Adrenal gland (tissue), 12 donors: Measurements from ENCODE around the gene AGPAT3. TPM values are rescaled to one million over a fixed set of nuclear protein-coding genes. Genes with fewer than 3 reads are reported as not detected.

Experiments
- DNase-seq, 7 donors: peaks; one replicate each; pipeline ENCODE4 v3.0.0-alpha.2; 2019 to 2020
- H3K27ac ChIP-seq, 5 donors: fragments of 200-600 bp; sonication (generic) in 4 of 5; 1 replicate in 3 of 5; 2 replicates in 2 of 5; pipeline versions ENCODE4 v1.5.1 to v1.8.0; 2016 to 2020; ENCODE audit warnings: mild to moderate bottlenecking in 1 of 5
- H3K27me3 ChIP-seq: fragments of 200-600 bp; 2 replicates; pipeline ENCODE4 v1.8.0; 2021
- H3K36me3 ChIP-seq, 2 donors: fragments of 200-600 bp; replicated peaks in 1 of 2; 1 replicate in 1 of 2; 2 replicates in 1 of 2; pipeline versions ENCODE4 v1.5.1 to v1.8.0; 2018 to 2022
- H3K4me1 ChIP-seq, 2 donors: fragments of 200-600 bp; replicated peaks in 1 of 2; 1 replicate in 1 of 2; 2 replicates in 1 of 2; pipeline versions ENCODE4 v1.5.1 to v1.8.0; 2018 to 2021
- H3K4me3 ChIP-seq, 4 donors: fragments of 200-600 bp; sonication (generic) in 3 of 4; one replicate each; pipeline ENCODE4 v1.5.1; 2016 to 2018
- H3K9me3 ChIP-seq, 3 donors: fragments of 200-600 bp; sonication (generic) in 1 of 3; replicated peaks in 1 of 3; 1 replicate in 2 of 3; 2 replicates in 1 of 3; pipeline versions ENCODE4 v1.5.1 to v1.8.0; 2016 to 2021
- CTCF ChIP-seq, 6 experiments: fragments of 450-650 bp in 4 of 6; fragments of 200-600 bp in 2 of 6; sonication (generic) in 1 of 6; IDR thresholded peaks; 1 replicate in 5 of 6; 2 replicates in 1 of 6; pipeline versions ENCODE4 v1.5.1 to v1.8.0; 2016 to 2021; ENCODE audit warnings: antibody characterized with exemption in 6 of 6, mild to moderate bottlenecking in 2 of 6, moderate library complexity in 1 of 6
- POLR2A ChIP-seq, 2 donors: fragments of 450-650 bp; IDR thresholded peaks; one replicate each; pipeline ENCODE4 v1.6.1; 2017; ENCODE audit warnings: antibody characterized with exemption in 2 of 2, mild to moderate bottlenecking in 2 of 2, moderate library complexity in 1 of 2
- WGBS, 4 donors: extraction: QIAGEN DNeasy Blood & Tissue Kit in 2 of 4; methylation state at CpG; one replicate each; pipeline versions ENCODE4 v1.1.5 to v1.1.7; 2013 to 2017; 5-methylcytosine and 5-hydroxymethylcytosine counted together
- intact Hi-C, 2 donors: fragments of 100-400 bp; cut with DNase I; formaldehyde crosslinking; loops; one replicate each; pipeline versions ENCODE4 v1.14.1 to v1.15.0; 2022 to 2023
- polyA plus RNA-seq, 3 donors: library from polyadenylated mRNA; stranded (reverse); fragments of 200-250 nt in 2 of 3; fragments of 350-450 nt in 1 of 3; fragmentation: Illumina TruSeq in 1 of 3; extraction: RNeasy Lipid Tissue Mini Kit (QIAGEN cat#74804) in 1 of 3; gene quantifications; one replicate each; pipeline ENCODE4 v1.2.3, GENCODE V29; 2013 to 2014
- total RNA-seq, 9 donors: library from RNA; depleted of rRNA in 4 of 9; stranded (reverse); fragments of >200 nt in 4 of 9; fragments of 120-200 nt in 1 of 9; fragmentation: NEBNext Ultra II Directional in 1 of 9; extraction: Animal tissue kit (Norgen Biotek cat#: 25700) in 1 of 9; gene quantifications; one replicate each; pipeline versions ENCODE4 v1.1.0 to v1.2.4, GENCODE V29; 2013 to 2023
- donor health status: healthy with polysubstance abuse.
- donor health status: Bipolar disorder and iron deficiency.
- donor health status: DM: yes; HTN: yes; CAD: no.
- donor health status: DM: no; HTN: no; CAD: no.
- donor health status: DM: no; HTN: no; CAD: no.
- donor health status: DM: yes; HTN: yes; CAD: no.

AGPAT3 gene
- total and polyA plus RNA-seq, 12 donors = 25.3 to 88.9 (median 47.8) TPM

GRCh38 chr21:43938751-43939442, 73.9 kb downstream of the AGPAT3 start:
- TF ChIP-seq CTCF (IDR thresholded peaks at IDR 0.05) = peak; percentile 88 to 97 (median 94)
- peak in 1 of 2 donors; percentile 26 for TF ChIP-seq POLR2A (IDR thresholded peaks at IDR 0.05)
- 20 to 42% (median 23%) methylated on average over 12 to 30 of the region's 30 CpGs for WGBS, 4 donors
- DNase-seq = peak; percentile 81 to 93 (median 87)
- H3K27me3 ChIP-seq = no peaks in the 10 kb centered on the region
- no peaks in the 10 kb centered on the region for H3K9me3 ChIP-seq
- peak overlapping the region in 3 of 5 donors; percentile 43 to 68 (median 57) for H3K27ac ChIP-seq
- peaks cover 0 to 5% of the 10 kb centered on the region in 2 donors for H3K4me1 ChIP-seq
- peak overlapping the region in 1 of 4 donors; percentile 51 for H3K4me3 ChIP-seq
- H3K36me3 ChIP-seq = no peaks in the 10 kb centered on the region
- intact Hi-C loops = no loop called here

DNA sequence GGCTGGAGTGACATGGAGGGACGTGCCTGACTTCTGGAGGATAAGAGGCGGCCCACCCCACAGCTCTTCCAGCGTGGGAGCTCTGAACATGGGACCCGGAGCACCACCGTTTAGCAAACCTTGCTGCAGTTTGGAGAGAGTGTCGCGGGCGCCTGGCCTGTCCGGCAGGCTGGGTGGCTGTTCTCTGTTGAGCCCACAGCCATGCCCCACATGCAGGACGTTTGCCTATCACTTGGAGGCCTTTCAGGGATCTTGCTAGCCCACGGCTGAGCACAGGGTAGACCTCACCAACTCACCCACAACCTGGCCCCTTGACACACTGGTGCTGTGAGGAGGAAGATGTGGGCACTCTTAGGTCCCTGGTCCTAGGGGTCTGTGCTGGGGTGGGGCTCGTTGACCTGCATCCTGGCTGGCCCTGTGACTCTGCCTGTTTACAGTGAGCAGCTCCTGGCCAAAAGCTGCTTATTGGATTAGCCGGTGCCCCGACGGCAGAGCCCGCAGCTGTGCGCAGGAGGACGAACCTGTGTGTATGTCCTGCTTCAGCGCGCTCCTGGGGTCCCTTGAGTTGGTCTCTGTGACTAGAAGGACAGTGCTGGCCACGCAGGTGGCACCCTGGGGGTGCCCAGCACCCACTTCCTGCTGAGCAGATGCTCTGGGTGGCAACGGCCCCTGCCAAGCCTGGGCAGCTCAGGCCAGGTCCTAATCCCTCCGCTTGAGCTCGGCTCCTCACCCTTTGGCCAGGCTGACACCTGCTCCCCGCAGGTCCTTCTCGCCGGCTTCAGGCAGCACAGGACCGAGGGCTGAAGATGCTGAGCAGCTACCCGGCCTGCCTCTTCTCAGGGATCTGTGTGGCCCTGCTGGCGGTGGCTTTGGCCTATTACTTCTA, 74.7 kb downstream of the AGPAT3 start:
- peaks cover 0 to 12% of the 10 kb centered on the region in 2 donors for H3K4me1 ChIP-seq
- no peak for TF ChIP-seq POLR2A (IDR thresholded peaks at IDR 0.05)
- peak in 2 of 6 experiments; percentile 6 to 41 for TF ChIP-seq CTCF (IDR thresholded peaks at IDR 0.05)
- no peak overlapping the region for H3K4me3 ChIP-seq
- no peak overlapping the region for H3K27ac ChIP-seq
- no peaks in the 10 kb centered on the region for H3K27me3 ChIP-seq
- no peaks in the 10 kb centered on the region for H3K36me3 ChIP-seq
- 78 to 84% (median 82%) methylated on average over 21 to 30 of the region's 30 CpGs for WGBS, 4 donors
- intact Hi-C loops = loop anchor here in 1 of 2 donors (10.0 kb wide), 2 partner anchors 45 to 135 kb away; no protein-coding TSS in a partner anchor
- no peaks in the 10 kb centered on the region for H3K9me3 ChIP-seq
- no peak for DNase-seq

DNA sequence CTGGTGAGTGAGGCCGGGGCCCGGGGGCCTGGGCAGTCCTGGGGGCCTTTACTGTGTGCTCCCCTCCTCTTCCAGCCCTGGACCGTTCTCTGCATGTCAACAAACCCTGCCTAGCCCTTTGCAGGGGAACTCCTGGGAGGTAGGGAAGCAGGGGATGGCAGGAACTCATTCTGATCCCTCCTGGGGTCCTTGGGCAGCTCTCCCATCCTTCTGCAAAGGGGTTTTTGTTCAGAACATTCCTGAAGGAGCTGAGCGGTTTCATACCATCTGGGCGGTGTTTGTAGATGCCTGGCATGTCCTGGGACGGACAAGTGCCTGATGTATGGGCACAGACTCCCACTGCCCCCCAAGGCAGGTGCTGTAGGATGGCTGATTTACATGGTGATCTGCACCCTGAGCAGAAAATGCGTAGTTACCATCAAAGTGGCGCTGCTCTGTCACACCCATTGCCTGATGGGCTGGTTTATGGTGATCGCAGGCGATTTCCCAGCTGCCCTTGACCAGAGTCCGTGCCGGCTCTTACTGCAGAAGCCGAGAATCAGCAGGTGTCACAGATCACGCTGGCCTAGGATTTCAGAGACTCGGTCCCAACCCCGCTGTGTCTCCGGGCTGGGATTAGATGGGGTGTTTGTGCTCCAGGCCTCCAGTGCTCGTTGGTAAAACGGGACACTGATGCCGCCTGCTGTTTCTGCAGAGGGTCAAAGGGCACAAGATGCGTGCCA, 75.5 kb downstream of the AGPAT3 start:
- Histone ChIP-seq H3K4me1 (peaks cover 0 to 13% of the 10 kb centered on the region in 2 donors), H3K4me3 (no peak overlapping the region), H3K36me3 (no peaks in the 10 kb centered on the region), H3K9me3 (no peaks in the 10 kb centered on the region), H3K27me3 (no peaks in the 10 kb centered on the region), H3K27ac (no peak overlapping the region)
- no peak for DNase-seq
- 91 to 95% (median 92%) methylated on average over 9 to 21 of the region's 21 CpGs for WGBS, 4 donors
- TF ChIP-seq CTCF (IDR thresholded peaks at IDR 0.05) = no peak
- no peak for TF ChIP-seq POLR2A (IDR thresholded peaks at IDR 0.05)
- intact Hi-C loops = loop anchor here in 1 of 2 donors (10.0 kb wide), 2 partner anchors 46 to 136 kb away; no protein-coding TSS in a partner anchor
